ENCODE measurements around the gene PLB1. TPM values are rescaled to one million over a fixed set of nuclear protein-coding genes. Genes with fewer than 3 reads are reported as not detected.

PLB1 gene
- total RNA-seq, 2 experiments from 2014 or later = 1.3 to 1.6 TPM

GRCh38 chr2:28600181-28600580 is 104.3 kb downstream of the PLB1 start:
- TF ChIP-seq CTCF (IDR thresholded peaks at IDR 0.05) = no peak
- Mint-ChIP-seq H3K9me3 (no peaks in the 10 kb centered on the region), H3K36me3 (ENCODE audit: low read depth) (no peaks in the 10 kb centered on the region), H3K27me3 (no peaks in the 10 kb centered on the region), H3K4me1 (ENCODE audit: low read depth) (peaks cover 12% of the 10 kb centered on the region), H3K4me3 (no peak overlapping the region), H3K27ac (no peak overlapping the region)
- no peaks in the 10 kb centered on the region for H3K27me3 ChIP-seq (ENCODE audit: control insufficient read depth in 1 of 2, insufficient read depth in 2 of 2, low read length in 2 of 2)
- intact Hi-C loops (cut with DNase I, micrococcal nuclease) = no loop called here
- H3K4me1 ChIP-seq (ENCODE audit: insufficient read depth, low read length) = peaks cover 20% of the 10 kb centered on the region
- ATAC-seq (ENCODE audit: poor library complexity) (no peak), DNase-seq (no peak)
- H3K27ac ChIP-seq (ENCODE audit: low read depth in 1 of 2, low read length in 2 of 2) = no peak overlapping the region
- H3K36me3 ChIP-seq (ENCODE audit: insufficient read depth, low read length) = no peaks in the 10 kb centered on the region
- POLR2A ChIA-PET = no interaction called here
- H3K4me3 ChIP-seq (ENCODE audit: low read length) = no peak overlapping the region
- no peaks in the 10 kb centered on the region for H3K9me3 ChIP-seq (ENCODE audit: control insufficient read depth in 1 of 2, insufficient read depth in 1 of 2, low read length in 2 of 2)
- CTCF ChIA-PET = interaction anchor here (1.3 kb wide), 1 partner anchor 152 kb away, joined by 3 read pairs; the partner anchor contains the start of gene PPP1CB

- Histone ChIP-seq H3K4me3 (ENCODE audit: low read length) (no peak overlapping the region), H3K27ac (ENCODE audit: low read depth in 1 of 2, low read length in 2 of 2) (no peak overlapping the region), H3K9me3 (ENCODE audit: control insufficient read depth in 1 of 2, insufficient read depth in 1 of 2, low read length in 2 of 2) (no peaks in the 10 kb centered on the region), H3K4me1 (ENCODE audit: insufficient read depth, low read length) (peaks cover 20% of the 10 kb centered on the region), H3K27me3 (ENCODE audit: control insufficient read depth in 1 of 2, insufficient read depth in 2 of 2, low read length in 2 of 2) (no peaks in the 10 kb centered on the region), H3K36me3 (ENCODE audit: insufficient read depth, low read length) (no peaks in the 10 kb centered on the region)
- H3K9me3 Mint-ChIP-seq = no peaks in the 10 kb centered on the region
- ATAC-seq (ENCODE audit: poor library complexity) (no peak), DNase-seq (no peak)
- no peak overlapping the region for H3K27ac Mint-ChIP-seq
- ChIA-PET CTCF (interaction anchor here (1.3 to 1.5 kb wide), 2 partner anchors 20 to 150 kb away, joined by 3 read pairs; partner anchors contain the start of gene PPP1CB), POLR2A (no interaction called here)
- H3K36me3 Mint-ChIP-seq (ENCODE audit: low read depth) = no peaks in the 10 kb centered on the region
- H3K4me1 Mint-ChIP-seq (ENCODE audit: low read depth) = peaks cover 11% of the 10 kb centered on the region
- H3K27me3 Mint-ChIP-seq = no peaks in the 10 kb centered on the region
- no peak overlapping the region for H3K4me3 Mint-ChIP-seq
- intact Hi-C loops (cut with DNase I, micrococcal nuclease) = no loop called here
- no peak for TF ChIP-seq CTCF (IDR thresholded peaks at IDR 0.05)
Measured at GRCh38 chr2:28601616-28602015, 105.8 kb downstream of the PLB1 start.

GRCh38 chr2:28602136-28602660 is 106.3 kb downstream of the PLB1 start:
- Histone ChIP-seq H3K9me3 (ENCODE audit: control insufficient read depth in 1 of 2, insufficient read depth in 1 of 2, low read length in 2 of 2) (no peaks in the 10 kb centered on the region), H3K27ac (ENCODE audit: low read depth in 1 of 2, low read length in 2 of 2) (no peak overlapping the region), H3K4me1 (ENCODE audit: insufficient read depth, low read length) (peaks cover 20% of the 10 kb centered on the region), H3K27me3 (ENCODE audit: control insufficient read depth in 1 of 2, insufficient read depth in 2 of 2, low read length in 2 of 2) (no peaks in the 10 kb centered on the region), H3K36me3 (ENCODE audit: insufficient read depth, low read length) (no peaks in the 10 kb centered on the region), H3K4me3 (ENCODE audit: low read length) (no peak overlapping the region)
- POLR2A ChIA-PET = no interaction called here
- CTCF ChIA-PET = interaction anchor here (1.5 kb wide), 1 partner anchor 19 kb away, joined by 3 read pairs; no protein-coding TSS in a partner anchor
- Mint-ChIP-seq H3K4me1 (ENCODE audit: low read depth) (peaks cover 11% of the 10 kb centered on the region), H3K27ac (no peak overlapping the region), H3K9me3 (no peaks in the 10 kb centered on the region), H3K36me3 (ENCODE audit: low read depth) (no peaks in the 10 kb centered on the region), H3K27me3 (no peaks in the 10 kb centered on the region), H3K4me3 (no peak overlapping the region)
- ATAC-seq (ENCODE audit: poor library complexity) = no peak
- TF ChIP-seq CTCF (IDR thresholded peaks at IDR 0.05) = no peak
- no peak for DNase-seq
- intact Hi-C loops (cut with DNase I, micrococcal nuclease) = no loop called here

Data from CD4-positive, alpha-beta T cell (primary cell).